Naive thymus-derived CD8-positive, alpha-beta T cell (primary cell): ENCODE measurements around the gene KCNG4. TPM values are rescaled to one million over a fixed set of nuclear protein-coding genes. Genes with fewer than 3 reads are reported as not detected.

Experiments
- ATAC-seq, 2 donors: fragments of 150-1000 bp; cut with Tn5 transposase in 1 of 2; sonication (Bioruptor Pico), chemical (Tn5 transposase) in 1 of 2; 1 replicate in 1 of 2; 2 replicates in 1 of 2; pipeline ENCODE4 v1.10.0; 2021; ENCODE audit warnings: mild to moderate bottlenecking in 2 of 2, moderate library complexity in 2 of 2
- POLR2A ChIA-PET: fragments of 350-600 bp; sonication (Branson Sonifier 250); formaldehyde crosslinking; loops from one replicate; lab custom pipeline; 2021; ENCODE audit warnings: antibody characterized with exemption; lab: Charles Lee
- DNase-seq, 10 donors: peaks; one replicate each; pipeline versions ENCODE4 v3.0.0 to v3.0.0-alpha.2; 2020 to 2022
- H3K27ac Mint-ChIP-seq, 10 donors: one replicate each; pipeline ENCODE4 v1.8.0; 2020 to 2022; ENCODE audit warnings: mild to moderate bottlenecking in 10 of 10, mixed read lengths in 10 of 10, moderate library complexity in 4 of 10, inconsistent platforms in 1 of 10
- H3K27me3 Mint-ChIP-seq, 5 donors: one replicate each; pipeline ENCODE4 v1.8.0; 2021 to 2022; ENCODE audit warnings: mixed read lengths in 5 of 5
- H3K36me3 Mint-ChIP-seq, 3 donors: one replicate each; pipeline ENCODE4 v1.8.0; 2020 to 2022; ENCODE audit warnings: mixed read lengths in 3 of 3, mild to moderate bottlenecking in 2 of 3, inconsistent platforms in 1 of 3
- H3K4me1 Mint-ChIP-seq, 4 donors: one replicate each; pipeline ENCODE4 v1.8.0; 2021 to 2022; ENCODE audit warnings: mixed read lengths in 4 of 4
- H3K4me3 Mint-ChIP-seq, 10 donors: one replicate each; pipeline ENCODE4 v1.8.0; 2020 to 2022; ENCODE audit warnings: mild to moderate bottlenecking in 10 of 10, mixed read lengths in 10 of 10, moderate library complexity in 6 of 10, inconsistent platforms in 1 of 10
- H3K9me3 Mint-ChIP-seq, 9 donors: one replicate each; pipeline ENCODE4 v1.8.0; 2020 to 2022; ENCODE audit warnings: mixed read lengths in 9 of 9, mild to moderate bottlenecking in 3 of 9, inconsistent platforms in 1 of 9, moderate library complexity in 1 of 9
- polyA plus RNA-seq, 3 donors: library from polyadenylated mRNA; unstranded; fragments of 300-500 nt; fragmentation: Illumina TruSeq; gene quantifications; one replicate each; pipeline ENCODE4 v1.2.3, GENCODE V29; 2021
- total RNA-seq, 8 experiments: library from RNA in 2 of 8; stranded (reverse) in 2 of 8; gene quantifications; one replicate each; pipeline ENCODE4 v1.2.3 and lab custom pipeline; 2021 to 2026

Gene KCNG4
- total and polyA plus RNA-seq, 5 experiments from 2014 or later, result not detected

- POLR2A ChIA-PET, result interaction anchor here (1.5 kb wide), 1 partner anchor 9 kb away, joined by 6 read pairs; the partner anchor contains the start of gene TAF1C
Measured at GRCh38 chr16:84196101-84196500, 43.7 kb downstream of the KCNG4 start.

GRCh38 chr16:84195201-84196093, 44.4 kb downstream of the KCNG4 start:
- H3K27me3 Mint-ChIP-seq, result no peaks in the 10 kb centered on the region
- no peaks in the 10 kb centered on the region for H3K36me3 Mint-ChIP-seq
- H3K4me3 Mint-ChIP-seq, result peak overlapping the region in 2 of 10 donors; percentile 39 to 88
- POLR2A ChIA-PET, result interaction anchor here (1.2 to 1.5 kb wide), 3 partner anchors 8 to 78 kb away, joined by 3 to 6 read pairs (median 4); partner anchors contain the start of genes MBTPS1 and TAF1C
- DNase-seq (peak in 1 of 10 donors; percentile 61), ATAC-seq (no peak)
- H3K27ac Mint-ChIP-seq, result peak overlapping the region in 1 of 10 donors; percentile 78
- peaks cover 16 to 28% (median 20%) of the 10 kb centered on the region in 4 donors for H3K4me1 Mint-ChIP-seq
- no peaks in the 10 kb centered on the region for H3K9me3 Mint-ChIP-seq

More at GRCh38 chr16:84196101-84196500, 43.7 kb downstream of the KCNG4 start:
- Mint-ChIP-seq H3K4me3 (no peak overlapping the region), H3K36me3 (no peaks in the 10 kb centered on the region), H3K4me1 (peaks cover 16 to 28% (median 20%) of the 10 kb centered on the region in 4 donors), H3K27me3 (no peaks in the 10 kb centered on the region), H3K9me3 (no peaks in the 10 kb centered on the region), H3K27ac (peak overlapping the region in 1 of 10 donors; percentile 17)
- ATAC-seq (no peak), DNase-seq (peak in 1 of 10 donors; percentile 36)

GRCh38 chr16:84194470-84195200, 45.2 kb downstream of the KCNG4 start:
- H3K36me3 Mint-ChIP-seq, result no peaks in the 10 kb centered on the region
- DNase-seq (peak in 9 of 10 donors; percentile 28 to 84 (median 57)), ATAC-seq (peak; percentile 79 to 87)
- POLR2A ChIA-PET, result interaction anchor here (1.2 to 1.5 kb wide), 3 partner anchors 8 to 78 kb away, joined by 3 to 6 read pairs (median 4); partner anchors contain the start of genes MBTPS1 and TAF1C
- H3K9me3 Mint-ChIP-seq, result no peaks in the 10 kb centered on the region
- peak overlapping the region; percentile 65 to 88 (median 75) for H3K4me3 Mint-ChIP-seq
- no peaks in the 10 kb centered on the region for H3K27me3 Mint-ChIP-seq
- H3K4me1 Mint-ChIP-seq, result peaks cover 16 to 28% (median 20%) of the 10 kb centered on the region in 4 donors
- peak overlapping the region; percentile 80 to 95 (median 90) for H3K27ac Mint-ChIP-seq

- Mint-ChIP-seq H3K4me3 (peak overlapping the region; percentile 65 to 88 (median 75)), H3K36me3 (no peaks in the 10 kb centered on the region), H3K9me3 (no peaks in the 10 kb centered on the region), H3K27me3 (no peaks in the 10 kb centered on the region), H3K27ac (peak overlapping the region; percentile 80 to 95 (median 90)), H3K4me1 (peaks cover 16 to 28% (median 20%) of the 10 kb centered on the region in 4 donors)
- no peak for DNase-seq
- ATAC-seq, result peak; percentile 11 to 33
- POLR2A ChIA-PET, result interaction anchor here (1.2 to 1.4 kb wide), 2 partner anchors 9 to 77 kb away, joined by 3 to 4 read pairs; partner anchors contain the start of gene MBTPS1
Measured at GRCh38 chr16:84194018-84194417, 45.8 kb downstream of the KCNG4 start.

- Mint-ChIP-seq H3K27me3 (no peaks in the 10 kb centered on the region), H3K27ac (peak overlapping the region; percentile 80 to 95 (median 90)), H3K36me3 (no peaks in the 10 kb centered on the region), H3K4me3 (peak overlapping the region; percentile 65 to 88 (median 75)), H3K4me1 (peaks cover 16 to 28% (median 20%) of the 10 kb centered on the region in 4 donors), H3K9me3 (no peaks in the 10 kb centered on the region)
- POLR2A ChIA-PET, result no interaction called here
- DNase-seq (peak in 6 of 10 donors; percentile 16 to 35 (median 22)), ATAC-seq (peak; percentile 58 to 72)
Measured at GRCh38 chr16:84193480-84193879, 46.3 kb downstream of the KCNG4 start.

GRCh38 chr16:84191466-84191865, 48.3 kb downstream of the KCNG4 start:
- no peak for ATAC-seq
- Mint-ChIP-seq H3K4me3 (no peak overlapping the region), H3K9me3 (no peaks in the 10 kb centered on the region), H3K4me1 (peaks cover 19 to 24% (median 22%) of the 10 kb centered on the region in 4 donors), H3K27me3 (no peaks in the 10 kb centered on the region), H3K27ac (no peak overlapping the region), H3K36me3 (no peaks in the 10 kb centered on the region)
- POLR2A ChIA-PET, result no interaction called here
- DNase-seq, result no peak

- no peaks in the 10 kb centered on the region for H3K9me3 Mint-ChIP-seq
- peaks cover 20 to 27% (median 23%) of the 10 kb centered on the region in 4 donors for H3K4me1 Mint-ChIP-seq
- no peak within 1 kb of the TSS for H3K4me3 Mint-ChIP-seq
- no peaks in the 10 kb centered on the region for H3K27me3 Mint-ChIP-seq
- ATAC-seq (no peak), DNase-seq (no peak)
- POLR2A ChIA-PET, result no interaction called here
- H3K27ac Mint-ChIP-seq, result peak within 1 kb of the TSS in 2 of 10 donors; percentile 40 to 43
- no peaks in the 10 kb centered on the region for H3K36me3 Mint-ChIP-seq
Measured at GRCh38 chr16:84190731-84191388, 49.0 kb downstream of the KCNG4 start, which contains the start of gene ADAD2. TSS of gene ADAD2 (plus strand) at chr16:84191157. CDS start at chr16:84191231, 74 bp downstream.

GRCh38 chr16:84186685-84187437, 53.0 kb downstream of the KCNG4 start, which contains the start of gene TAF1C:
TSS of gene TAF1C (minus strand) at chr16:84187057. CDS start at chr16:84184988, 2,069 bp downstream.
- POLR2A ChIA-PET, result interaction anchor here (0.5 to 2.3 kb wide), 8 partner anchors 9 to 362 kb away, joined by 3 to 15 read pairs (median 4); partner anchors contain the start of genes DNAAF1, HSDL1 and MBTPS1
- peak within 1 kb of the TSS; percentile 77 to 97 (median 95) for H3K27ac Mint-ChIP-seq
- H3K36me3 Mint-ChIP-seq, result peaks cover 0 to 15% (median 8%) of the 10 kb centered on the region in 3 donors
- H3K4me3 Mint-ChIP-seq, result peak within 1 kb of the TSS; percentile 85 to 95 (median 92)
- H3K9me3 Mint-ChIP-seq, result no peaks in the 10 kb centered on the region
- peak; percentile 91 to 92 for ATAC-seq
- H3K4me1 Mint-ChIP-seq, result peaks cover 17 to 27% (median 24%) of the 10 kb centered on the region in 4 donors
- peak; percentile 77 to 93 (median 88) for DNase-seq
- no peaks in the 10 kb centered on the region for H3K27me3 Mint-ChIP-seq

- Mint-ChIP-seq H3K4me1 (peaks cover 17 to 27% (median 24%) of the 10 kb centered on the region in 4 donors), H3K27ac (peak overlapping the region in 4 of 10 donors; percentile 41 to 81 (median 68)), H3K36me3 (peaks cover 0 to 30% (median 8%) of the 10 kb centered on the region in 3 donors), H3K9me3 (no peaks in the 10 kb centered on the region), H3K27me3 (no peaks in the 10 kb centered on the region), H3K4me3 (peak overlapping the region; percentile 79 to 95 (median 92))
- POLR2A ChIA-PET, result no interaction called here
- ATAC-seq (no peak), DNase-seq (no peak)
Measured at GRCh38 chr16:84184775-84185174, 55.0 kb downstream of the KCNG4 start.

GRCh38 chr16:84183911-84184591, 55.8 kb downstream of the KCNG4 start:
- H3K9me3 Mint-ChIP-seq, result no peaks in the 10 kb centered on the region
- peaks cover 17 to 27% (median 24%) of the 10 kb centered on the region in 4 donors for H3K4me1 Mint-ChIP-seq
- POLR2A ChIA-PET, result no interaction called here
- peaks cover 0 to 30% (median 8%) of the 10 kb centered on the region in 3 donors for H3K36me3 Mint-ChIP-seq
- DNase-seq (no peak), ATAC-seq (no peak)
- peak overlapping the region in 3 of 10 donors; percentile 26 to 91 (median 60) for H3K4me3 Mint-ChIP-seq
- peak overlapping the region in 3 of 10 donors; percentile 31 to 75 (median 51) for H3K27ac Mint-ChIP-seq
- H3K27me3 Mint-ChIP-seq, result no peaks in the 10 kb centered on the region
